ENCODE data around the gene CORO2B. TPM values are rescaled to one million over a fixed set of nuclear protein-coding genes. Genes with fewer than 3 reads are reported as not detected.

Gene CORO2B
- total RNA-seq, 1 donor from 2014 or later = 0.77 TPM

GRCh38 chr15:68608206-68608843 is 29.5 kb downstream of the CORO2B start:
- DNase-seq (ENCODE audit: low read depth in 2 of 2) = peak in 1 of 2 donors; percentile 67

- DNase-seq (ENCODE audit: low read depth in 2 of 2) = no peak
Measured at GRCh38 chr15:68608844-68609232, 30.0 kb downstream of the CORO2B start.

- no peak for DNase-seq (ENCODE audit: low read depth in 2 of 2)
Measured at GRCh38 chr15:68609629-68610028, 30.8 kb downstream of the CORO2B start.

- no peak for DNase-seq (ENCODE audit: low read depth in 2 of 2)
Measured at GRCh38 chr15:68610825-68611224, 32.0 kb downstream of the CORO2B start.

- DNase-seq (ENCODE audit: low read depth in 2 of 2) = no peak
Measured at GRCh38 chr15:68612503-68612902, 33.7 kb downstream of the CORO2B start.

GRCh38 chr15:68612979-68613740 is 34.4 kb downstream of the CORO2B start:
- DNase-seq (ENCODE audit: low read depth in 2 of 2) = peak in 1 of 2 donors; percentile 13

GRCh38 chr15:68614286-68615035 is 35.7 kb downstream of the CORO2B start:
- no peak for DNase-seq (ENCODE audit: low read depth in 2 of 2)

GRCh38 chr15:68615301-68615700 is 36.5 kb downstream of the CORO2B start:
- no peak for DNase-seq (ENCODE audit: low read depth in 2 of 2)

GRCh38 chr15:68615811-68616210 is 37.0 kb downstream of the CORO2B start:
- DNase-seq (ENCODE audit: low read depth in 2 of 2) = no peak

- no peak for DNase-seq (ENCODE audit: low read depth in 2 of 2)
Measured at GRCh38 chr15:68616397-68616796, 37.6 kb downstream of the CORO2B start.

GRCh38 chr15:68617001-68617400 is 38.2 kb downstream of the CORO2B start:
- peak in 1 of 2 donors; percentile 45 for DNase-seq (ENCODE audit: low read depth in 2 of 2)

GRCh38 chr15:68617777-68618176 is 39.0 kb downstream of the CORO2B start:
- DNase-seq (ENCODE audit: low read depth in 2 of 2) = no peak

- peak in 1 of 2 donors; percentile 12 for DNase-seq (ENCODE audit: low read depth in 2 of 2)
Measured at GRCh38 chr15:68618394-68618793, 39.6 kb downstream of the CORO2B start.

- DNase-seq (ENCODE audit: low read depth in 2 of 2) = peak in 1 of 2 donors; percentile 61
Measured at GRCh38 chr15:68618908-68619698, 40.3 kb downstream of the CORO2B start.

- DNase-seq (ENCODE audit: low read depth in 2 of 2) = no peak
Measured at GRCh38 chr15:68620721-68621527, 42.1 kb downstream of the CORO2B start.

GRCh38 chr15:68621535-68621934 is 42.7 kb downstream of the CORO2B start:
- DNase-seq (ENCODE audit: low read depth in 2 of 2) = no peak

- no peak for DNase-seq (ENCODE audit: low read depth in 2 of 2)
Measured at GRCh38 chr15:68623301-68623892, 44.6 kb downstream of the CORO2B start.

GRCh38 chr15:68625853-68626252 is 47.1 kb downstream of the CORO2B start:
- no peak for DNase-seq (ENCODE audit: low read depth in 2 of 2)

- DNase-seq (ENCODE audit: low read depth in 2 of 2) = no peak
Measured at GRCh38 chr15:68626283-68626682, 47.5 kb downstream of the CORO2B start.

- DNase-seq (ENCODE audit: low read depth in 2 of 2) = no peak
Measured at GRCh38 chr15:68626739-68627138, 47.9 kb downstream of the CORO2B start.
